GM12891 (cell line): ENCODE measurements around the gene UNC5A.

Experiments
- POLR2A ChIP-seq: IDR thresholded peaks from 2 replicates; pipeline ENCODE4 v1.6.1; 2011; ENCODE audit warnings: low read depth, low read length, control low read depth
- POLR2AphosphoS5 ChIP-seq: IDR thresholded peaks from 2 replicates; pipeline ENCODE4 v1.6.1; 2011; ENCODE audit warnings: low read depth, low read length, control low read depth
- SPI1 ChIP-seq: IDR thresholded peaks from 2 replicates; pipeline ENCODE4 v1.6.1; 2011; ENCODE audit warnings: low read depth, low read length, control low read depth

DNA sequence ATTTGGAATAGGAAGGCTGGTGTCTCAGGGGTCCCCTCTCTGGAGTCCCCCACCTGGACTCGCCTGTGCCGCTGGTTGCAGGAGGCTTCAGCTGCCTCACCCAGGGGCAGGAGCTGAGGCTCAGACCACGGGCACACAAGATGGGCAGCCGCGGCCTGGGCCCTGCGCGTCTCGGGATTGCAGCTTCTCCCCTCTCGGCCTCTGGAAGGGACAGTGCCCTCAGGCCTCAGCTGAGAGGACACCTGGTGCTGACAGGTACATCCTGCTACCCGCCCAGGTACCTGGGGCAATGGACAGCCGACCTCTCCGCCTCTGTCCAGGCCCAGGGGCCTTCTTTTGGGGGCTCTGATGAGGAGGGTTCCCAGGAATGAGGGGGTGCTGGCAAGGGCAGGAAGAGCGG lies 38.3 kb downstream of the UNC5A start:
- TF ChIP-seq POLR2A (no peak), POLR2AphosphoS5 (no peak), SPI1 (no peak)
